Heart left ventricle (tissue), 16 donors: ENCODE results near the gene PTPRM. TPM values are rescaled to one million over a fixed set of nuclear protein-coding genes. Genes with fewer than 3 reads are reported as not detected.

ENCODE experiments used
- ATAC-seq, 4 donors: fragments of 200-7000 bp; cut with Tn5 transposase; one replicate each; pipeline ENCODE4 v1.9.1; 2020 to 2022; ENCODE audit warnings: moderate library complexity in 4 of 4, mild to moderate bottlenecking in 3 of 4, moderate number of reproducible peaks in 1 of 4
- DNase-seq, 5 donors: peaks; one replicate each; pipeline ENCODE4 v3.0.0-alpha.2; 2020
- H3K27ac ChIP-seq, 12 donors: fragments of 200-600 bp; sonication (generic) in 4 of 12; one replicate each; pipeline versions ENCODE4 v1.5.0 to v1.8.0; 2016 to 2022; ENCODE audit warnings: mild to moderate bottlenecking in 2 of 12
- H3K27me3 ChIP-seq, 9 donors: fragments of 200-600 bp; sonication (generic) in 2 of 9; one replicate each; pipeline versions ENCODE4 v1.5.1 to v1.8.0; 2016 to 2022; ENCODE audit warnings: mild to moderate bottlenecking in 3 of 9
- H3K36me3 ChIP-seq, 9 donors: fragments of 200-600 bp; sonication (generic) in 2 of 9; one replicate each; pipeline versions ENCODE4 v1.5.0 to v1.8.0; 2018 to 2022; ENCODE audit warnings: mild to moderate bottlenecking in 2 of 9
- H3K4me1 ChIP-seq, 12 donors: fragments of 200-600 bp; sonication (generic) in 4 of 12; one replicate each; pipeline versions ENCODE4 v1.5.0 to v1.8.0; 2016 to 2022; ENCODE audit warnings: mild to moderate bottlenecking in 3 of 12
- H3K4me3 ChIP-seq, 12 donors: fragments of 200-600 bp; sonication (generic) in 4 of 12; one replicate each; pipeline versions ENCODE4 v1.5.0 to v1.8.0; 2017 to 2022; ENCODE audit warnings: mild to moderate bottlenecking in 9 of 12, moderate library complexity in 4 of 12
- H3K9me3 ChIP-seq, 12 donors: fragments of 200-600 bp; sonication (generic) in 4 of 12; one replicate each; pipeline versions ENCODE4 v1.5.0 to v1.8.0; 2016 to 2022; ENCODE audit warnings: mild to moderate bottlenecking in 1 of 12
- CTCF ChIP-seq, 12 donors: fragments of 200-600 bp; sonication (generic) in 4 of 12; IDR thresholded peaks; one replicate each; pipeline versions ENCODE4 v1.5.0 to v1.8.0; 2018 to 2022; ENCODE audit warnings: antibody characterized with exemption in 12 of 12, mild to moderate bottlenecking in 5 of 12
- POLR2A ChIP-seq, 2 donors: fragments of 450-650 bp; IDR thresholded peaks; one replicate each; pipeline ENCODE4 v1.6.1; 2017; ENCODE audit warnings: antibody characterized with exemption in 2 of 2, mild to moderate bottlenecking in 2 of 2, moderate library complexity in 2 of 2
- WGBS, 4 donors: extraction: QIAGEN DNeasy Blood & Tissue Kit in 2 of 4; methylation state at CpG; one replicate each; pipeline versions ENCODE4 v1.1.5 to v1.1.7; 2013 to 2018; 5-methylcytosine and 5-hydroxymethylcytosine counted together
- intact Hi-C, 10 donors: fragments of 100-400 bp; cut with DNase I; formaldehyde crosslinking; loops; one replicate each; pipeline versions ENCODE4 v1.11.1 to v1.14.2; 2022
- polyA plus RNA-seq, 2 donors: library from polyadenylated mRNA; stranded (reverse); fragments of 200-250 nt; gene quantifications; one replicate each; pipeline ENCODE4 v1.2.3, GENCODE V29; 2013
- total RNA-seq, 9 donors: library from RNA; depleted of rRNA in 2 of 9; stranded (reverse); fragments of >200 nt in 2 of 9; fragmentation: NEBNext Ultra II Directional in 3 of 9; extraction: Animal tissue kit (Norgen Biotek cat#: 25700) in 3 of 9; gene quantifications; one replicate each; pipeline versions ENCODE4 v1.1.0 to v1.2.4, GENCODE V29; 2016 to 2023
- donor health status: ischemic (EF 13 %, LVEDD 7.1; RV severe dilation, severe dysfunction).
- donor health status: healthy with polysubstance abuse.
- donor health status: DM: no; HTN: yes; CAD: no.
- donor health status: DM: no; HTN: no; CAD: no.
- donor health status: ischemic (EF 25% LVEDD 6.9; RV normal size, moderate dysfunction).
- donor health status: ischemic (EF 25% LVEDD 5.7; RV mildly dilated, moderate dysfunction).
- donor health status: healthy.
- donor health status: DM: yes; HTN: yes; CAD: no.
- donor health status: ischemic (EF 35%, LVEDD 5.7; RV mildly dilated, moderate dysfunction).
- donor health status: nonischemic (EF 11% LVEDD 7.7; RV severe dilation, severe dysfunction).
- donor health status: DM: yes; HTN: yes; CAD: no.
- donor health status: PGD.
- donor health status: ischemic (EF 29% LVEDD 5.4; RV normal size, mild dysfunction).
- donor health status: nonischemic (EF 23%, LVEDD 6.1; RV moderate dilation, normal function).

PTPRM gene
- total and polyA plus RNA-seq, 11 donors, result 93.8 to 186 (median 123) TPM

- no peaks in the 10 kb centered on the region for H3K9me3 ChIP-seq
- no peaks in the 10 kb centered on the region for H3K36me3 ChIP-seq
- H3K4me1 ChIP-seq, result peaks cover 5 to 78% (median 53%) of the 10 kb centered on the region in 12 donors
- intact Hi-C loops, result no loop called here
- H3K27me3 ChIP-seq, result no peaks in the 10 kb centered on the region
- H3K4me3 ChIP-seq, result no peak overlapping the region
- ATAC-seq (no peak), DNase-seq (no peak)
- no peak overlapping the region for H3K27ac ChIP-seq
- WGBS, 4 donors, result 69 to 80% (median 76%) methylated on average over 6 of the region's 6 CpGs
- no peak for TF ChIP-seq CTCF (IDR thresholded peaks at IDR 0.05)
Observed at GRCh38 chr18:7632152-7633098, 65.3 kb downstream of the PTPRM start.

- no peak overlapping the region for H3K4me3 ChIP-seq
- no peaks in the 10 kb centered on the region for H3K9me3 ChIP-seq
- intact Hi-C loops, result no loop called here
- DNase-seq, result no peak
- H3K36me3 ChIP-seq, result no peaks in the 10 kb centered on the region
- H3K4me1 ChIP-seq, result peaks cover 5 to 70% (median 47%) of the 10 kb centered on the region in 12 donors
- ATAC-seq, result no peak
- WGBS, 4 donors, result 90 to 94% (median 92%) methylated on average over 2 of the region's 2 CpGs
- no peak overlapping the region for H3K27ac ChIP-seq
- H3K27me3 ChIP-seq, result no peaks in the 10 kb centered on the region
- TF ChIP-seq CTCF (IDR thresholded peaks at IDR 0.05) (no peak), POLR2A (IDR thresholded peaks at IDR 0.05) (no peak)
Observed at GRCh38 chr18:7633171-7633570, 66.1 kb downstream of the PTPRM start.

GRCh38 chr18:7635948-7636347, 68.8 kb downstream of the PTPRM start:
- DNase-seq, result no peak
- no peak overlapping the region for H3K4me3 ChIP-seq
- H3K36me3 ChIP-seq, result no peaks in the 10 kb centered on the region
- no peak for TF ChIP-seq CTCF (IDR thresholded peaks at IDR 0.05)
- no peak for TF ChIP-seq POLR2A (IDR thresholded peaks at IDR 0.05)
- H3K27me3 ChIP-seq, result no peaks in the 10 kb centered on the region
- 77 to 91% (median 84%) methylated on average over 1 of the region's 1 CpG for WGBS, 4 donors
- no peaks in the 10 kb centered on the region for H3K9me3 ChIP-seq
- H3K4me1 ChIP-seq, result peaks cover 5 to 62% (median 25%) of the 10 kb centered on the region in 12 donors
- intact Hi-C loops, result no loop called here
- ATAC-seq, result no peak
- H3K27ac ChIP-seq, result no peak overlapping the region

- H3K9me3 ChIP-seq, result no peaks in the 10 kb centered on the region
- no peaks in the 10 kb centered on the region for H3K27me3 ChIP-seq
- TF ChIP-seq POLR2A (IDR thresholded peaks at IDR 0.05) (no peak), CTCF (IDR thresholded peaks at IDR 0.05) (no peak)
- DNase-seq (no peak), ATAC-seq (no peak)
- peaks cover 1 to 60% (median 21%) of the 10 kb centered on the region in 12 donors for H3K4me1 ChIP-seq
- intact Hi-C loops, result no loop called here
- H3K36me3 ChIP-seq, result no peaks in the 10 kb centered on the region
- 51 to 64% (median 59%) methylated on average over 2 of the region's 2 CpGs for WGBS, 4 donors
- H3K27ac ChIP-seq, result no peak overlapping the region
- H3K4me3 ChIP-seq, result no peak overlapping the region
Observed at GRCh38 chr18:7637269-7637668, 70.2 kb downstream of the PTPRM start.
